ENCODE results near the gene CDK6. TPM values are rescaled to one million over a fixed set of nuclear protein-coding genes. Genes with fewer than 3 reads are reported as not detected.

The CDK6 gene
- polyA plus RNA-seq, 1 donor (not counting 4 experiments of a cell fraction or from before 2014, with no cell fraction given) = 53.5 TPM

DNA sequence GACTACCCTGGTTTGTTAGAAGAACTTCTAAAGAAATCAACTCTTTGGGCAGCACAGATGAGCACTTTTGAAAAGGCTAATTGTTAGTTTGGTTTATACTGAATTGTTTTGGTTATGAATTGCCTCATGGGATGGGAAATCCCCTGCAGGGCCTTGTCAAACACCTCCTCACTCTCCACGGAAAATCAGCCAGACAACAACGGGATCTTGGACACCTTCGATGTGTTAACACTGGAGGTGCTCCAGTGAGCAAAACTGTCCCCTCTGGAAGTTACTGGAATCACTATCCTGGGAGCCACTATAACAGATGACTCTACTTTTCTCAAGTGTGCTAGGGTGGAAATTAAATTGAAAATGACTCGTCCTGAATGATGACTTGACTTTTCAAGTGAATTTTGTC, 38.7 kb downstream of the CDK6 start:
- dilution Hi-C loops (cut with MboI; ENCODE audit: extremely low pct_ligation_motif_present, low sequenced_read_pairs) = no loop called here
- Histone ChIP-seq H4K20me1 (ENCODE audit: control insufficient read depth, extremely low read depth, insufficient read depth, low read length) (no peaks in the 10 kb centered on the region), H3K27me3 (ENCODE audit: control insufficient read depth, extremely low read depth, insufficient read depth, low read length) (no peaks in the 10 kb centered on the region), H3K9ac (ENCODE audit: control insufficient read depth, extremely low read depth, insufficient read depth, low read length) (no peak overlapping the region), H3K27ac (ENCODE audit: control insufficient read depth, insufficient read depth, low read length) (peak overlapping the region; percentile 53), H3K4me3 (ENCODE audit: control insufficient read depth in 2 of 3, extremely low read depth in 1 of 3, insufficient read depth in 2 of 3, low read depth in 1 of 3, low read length in 3 of 3) (no peak overlapping the region), H3K9me3 (ENCODE audit: control insufficient read depth, low read depth, low read length) (no peaks in the 10 kb centered on the region), H3K79me2 (ENCODE audit: control insufficient read depth, insufficient read depth, low read length) (peaks cover 96% of the 10 kb centered on the region), H2AFZ (ENCODE audit: control insufficient read depth, low read length) (no peak overlapping the region), H3K9me1 (ENCODE audit: control insufficient read depth, extremely low read depth, insufficient read depth, low read length) (no peaks in the 10 kb centered on the region), H3K4me1 (ENCODE audit: control insufficient read depth, extremely low read depth, insufficient read depth, low read length) (peaks cover 17% of the 10 kb centered on the region), H3K36me3 (ENCODE audit: control insufficient read depth in 2 of 2, extremely low read depth in 1 of 2, insufficient read depth in 2 of 2, low read length in 2 of 2) (peaks cover 1 to 6% of the 10 kb centered on the region in 2 experiments), H3K4me2 (ENCODE audit: control insufficient read depth, extremely low read depth, insufficient read depth, low read depth, low read length) (peak overlapping the region; percentile 17)
- DNase-seq (ENCODE audit: low read depth, low spot score) (no peak), FAIRE-seq (no peak)
- TF ChIP-seq, protein P1, sequence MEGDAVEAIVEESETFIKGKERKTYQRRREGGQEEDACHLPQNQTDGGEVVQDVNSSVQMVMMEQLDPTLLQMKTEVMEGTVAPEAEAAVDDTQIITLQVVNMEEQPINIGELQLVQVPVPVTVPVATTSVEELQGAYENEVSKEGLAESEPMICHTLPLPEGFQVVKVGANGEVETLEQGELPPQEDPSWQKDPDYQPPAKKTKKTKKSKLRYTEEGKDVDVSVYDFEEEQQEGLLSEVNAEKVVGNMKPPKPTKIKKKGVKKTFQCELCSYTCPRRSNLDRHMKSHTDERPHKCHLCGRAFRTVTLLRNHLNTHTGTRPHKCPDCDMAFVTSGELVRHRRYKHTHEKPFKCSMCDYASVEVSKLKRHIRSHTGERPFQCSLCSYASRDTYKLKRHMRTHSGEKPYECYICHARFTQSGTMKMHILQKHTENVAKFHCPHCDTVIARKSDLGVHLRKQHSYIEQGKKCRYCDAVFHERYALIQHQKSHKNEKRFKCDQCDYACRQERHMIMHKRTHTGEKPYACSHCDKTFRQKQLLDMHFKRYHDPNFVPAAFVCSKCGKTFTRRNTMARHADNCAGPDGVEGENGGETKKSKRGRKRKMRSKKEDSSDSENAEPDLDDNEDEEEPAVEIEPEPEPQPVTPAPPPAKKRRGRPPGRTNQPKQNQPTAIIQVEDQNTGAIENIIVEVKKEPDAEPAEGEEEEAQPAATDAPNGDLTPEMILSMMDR (optimal IDR thresholded peaks at IDR 0.05 in 1 of 3, IDR thresholded peaks at IDR 0.05 in 1 of 3, conservative IDR thresholded peaks at IDR 0.05 in 1 of 3; ENCODE audit: extremely low read depth in 1 of 3, insufficient read depth in 2 of 3, low read length in 3 of 3) = peak in 1 of 3 experiments; percentile 25
- TF ChIP-seq EZH2 (IDR thresholded peaks at IDR 0.05; ENCODE audit: low read length) = no peak

- DNase-seq (ENCODE audit: low read depth, low spot score) (no peak), FAIRE-seq (no peak)
- no peak for TF ChIP-seq EZH2 (IDR thresholded peaks at IDR 0.05; ENCODE audit: low read length)
- TF ChIP-seq, protein P1 (optimal IDR thresholded peaks at IDR 0.05 in 1 of 3, IDR thresholded peaks at IDR 0.05 in 1 of 3, conservative IDR thresholded peaks at IDR 0.05 in 1 of 3; ENCODE audit: extremely low read depth in 1 of 3, insufficient read depth in 2 of 3, low read length in 3 of 3) = no peak
- H2AFZ ChIP-seq (ENCODE audit: control insufficient read depth, low read length) = no peak overlapping the region
- H3K4me2 ChIP-seq (ENCODE audit: control insufficient read depth, extremely low read depth, insufficient read depth, low read depth, low read length) = no peak overlapping the region
- H3K36me3 ChIP-seq (ENCODE audit: control insufficient read depth in 2 of 2, extremely low read depth in 1 of 2, insufficient read depth in 2 of 2, low read length in 2 of 2) = peaks cover 1 to 3% of the 10 kb centered on the region in 2 experiments
- H3K9ac ChIP-seq (ENCODE audit: control insufficient read depth, extremely low read depth, insufficient read depth, low read length) = no peak overlapping the region
- H3K9me1 ChIP-seq (ENCODE audit: control insufficient read depth, extremely low read depth, insufficient read depth, low read length) = no peaks in the 10 kb centered on the region
- H3K4me3 ChIP-seq (ENCODE audit: control insufficient read depth in 2 of 3, extremely low read depth in 1 of 3, insufficient read depth in 2 of 3, low read depth in 1 of 3, low read length in 3 of 3) = no peak overlapping the region
- dilution Hi-C loops (cut with MboI; ENCODE audit: extremely low pct_ligation_motif_present, low sequenced_read_pairs) = no loop called here
- H3K4me1 ChIP-seq (ENCODE audit: control insufficient read depth, extremely low read depth, insufficient read depth, low read length) = peaks cover 19% of the 10 kb centered on the region
- H3K9me3 ChIP-seq (ENCODE audit: control insufficient read depth, low read depth, low read length) = no peaks in the 10 kb centered on the region
- H3K27me3 ChIP-seq (ENCODE audit: control insufficient read depth, extremely low read depth, insufficient read depth, low read length) = no peaks in the 10 kb centered on the region
- H4K20me1 ChIP-seq (ENCODE audit: control insufficient read depth, extremely low read depth, insufficient read depth, low read length) = no peaks in the 10 kb centered on the region
- H3K79me2 ChIP-seq (ENCODE audit: control insufficient read depth, insufficient read depth, low read length) = peaks cover 96% of the 10 kb centered on the region
- peak overlapping the region; percentile 53 for H3K27ac ChIP-seq (ENCODE audit: control insufficient read depth, insufficient read depth, low read length)
These were observed 39.1 kb downstream of the CDK6 start for GRCh38 chr7:92797284-92797683.

Data from keratinocyte (primary cell).